IPS-18c (cell line): ENCODE data around the gene MAN1C1.
"Not testable (repeated sequence)": the region's sequence is repeated elsewhere in the genome, so short reads cannot be mapped to it uniquely, and the experiment has no call there.

Source experiments
- H3K4me3 ChIP-seq: 2 replicates; pipeline ENCODE4 v1.7.0; 2013; ENCODE audit warnings: low read depth, mild to moderate bottlenecking, low read length, moderate library complexity; ENCODE audit not compliant: insufficient read depth
- H3K9me3 ChIP-seq: one replicate; pipeline ENCODE4 v1.6.1; 2013; ENCODE audit warnings: mild to moderate bottlenecking, low read length, moderate library complexity; ENCODE audit not compliant: control insufficient read depth, insufficient read depth

Gene MAN1C1

GRCh38 chr1:25658791-25659431 is 42.3 kb downstream of the MAN1C1 start:
- H3K4me3 ChIP-seq = no peak overlapping the region
- H3K9me3 ChIP-seq = no peaks in the 10 kb centered on the region

- Histone ChIP-seq H3K4me3 (no peak overlapping the region), H3K9me3 (no peaks in the 10 kb centered on the region)
Observed at GRCh38 chr1:25661043-25661815, 44.6 kb downstream of the MAN1C1 start.

- no peaks in the 10 kb centered on the region for H3K9me3 ChIP-seq
- no peak overlapping the region for H3K4me3 ChIP-seq
Observed at GRCh38 chr1:25662061-25662460, 45.5 kb downstream of the MAN1C1 start.

- not testable (repeated sequence) for H3K9me3 ChIP-seq, H3K4me3 ChIP-seq
Observed at GRCh38 chr1:25662959-25663358, 46.4 kb downstream of the MAN1C1 start.

- no peak overlapping the region for H3K4me3 ChIP-seq
- H3K9me3 ChIP-seq = no peaks in the 10 kb centered on the region
Observed at GRCh38 chr1:25664357-25665199, 48.0 kb downstream of the MAN1C1 start.

- Histone ChIP-seq H3K4me3 (no peak overlapping the region), H3K9me3 (no peaks in the 10 kb centered on the region)
Observed at GRCh38 chr1:25666460-25666859, 49.9 kb downstream of the MAN1C1 start.

- Histone ChIP-seq H3K4me3 (no peak overlapping the region), H3K9me3 (no peaks in the 10 kb centered on the region)
Observed at GRCh38 chr1:25668931-25669573, 52.5 kb downstream of the MAN1C1 start.

GRCh38 chr1:25669781-25670567 is 53.4 kb downstream of the MAN1C1 start:
- Histone ChIP-seq H3K9me3 (no peaks in the 10 kb centered on the region), H3K4me3 (no peak overlapping the region)

GRCh38 chr1:25671929-25672328 is 55.3 kb downstream of the MAN1C1 start:
- H3K4me3 ChIP-seq = no peak overlapping the region
- no peaks in the 10 kb centered on the region for H3K9me3 ChIP-seq

GRCh38 chr1:25672763-25673409 is 56.3 kb downstream of the MAN1C1 start:
- H3K4me3 ChIP-seq = no peak overlapping the region

GRCh38 chr1:25673456-25673855 is 56.9 kb downstream of the MAN1C1 start:
- no peak overlapping the region for H3K4me3 ChIP-seq
- H3K9me3 ChIP-seq = no peaks in the 10 kb centered on the region

More at GRCh38 chr1:25672763-25673409, 56.3 kb downstream of the MAN1C1 start:
- no peaks in the 10 kb centered on the region for H3K9me3 ChIP-seq

- Histone ChIP-seq H3K9me3 (no peaks in the 10 kb centered on the region), H3K4me3 (no peak overlapping the region)
Observed at GRCh38 chr1:25673962-25674806, 57.6 kb downstream of the MAN1C1 start.

GRCh38 chr1:25674807-25675084 is 58.2 kb downstream of the MAN1C1 start:
- H3K9me3 ChIP-seq = no peaks in the 10 kb centered on the region
- H3K4me3 ChIP-seq = no peak overlapping the region

- no peak overlapping the region for H3K4me3 ChIP-seq
- H3K9me3 ChIP-seq = no peaks in the 10 kb centered on the region
Observed at GRCh38 chr1:25675729-25676476, 59.3 kb downstream of the MAN1C1 start.

GRCh38 chr1:25676488-25676887 is 59.9 kb downstream of the MAN1C1 start:
- H3K9me3 ChIP-seq = no peaks in the 10 kb centered on the region
- H3K4me3 ChIP-seq = no peak overlapping the region
